Measurements from ENCODE around the gene CCL4.

DNA sequence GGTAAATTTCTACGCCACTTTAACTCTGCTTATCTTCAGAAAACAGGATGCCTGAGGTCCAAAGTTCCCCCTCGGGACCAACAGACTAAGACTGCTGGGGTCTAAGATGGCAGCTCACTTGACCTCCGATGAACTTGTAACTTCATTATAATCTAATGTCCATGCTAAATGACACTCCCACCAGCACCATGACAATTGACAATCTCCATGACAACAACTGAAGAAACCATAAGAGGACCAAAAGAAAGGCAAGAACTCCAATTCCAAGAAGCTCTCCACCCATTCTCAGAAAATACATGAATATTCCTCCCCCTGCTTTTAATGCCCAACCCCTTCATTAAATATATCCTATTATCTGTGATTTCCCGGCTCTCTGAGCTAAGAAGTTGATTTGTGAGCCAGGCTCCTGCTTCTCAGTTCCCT is 7.5 kb downstream of the CCL4 start:
- TF ChIP-seq POLR2AphosphoS5 (IDR thresholded peaks at IDR 0.05) (no peak), EP300 (IDR thresholded peaks at IDR 0.05) (no peak)
